Esophagus squamous epithelium (tissue), 5 donors: ENCODE results near the gene ADPRHL1. TPM values are rescaled to one million over a fixed set of nuclear protein-coding genes. Genes with fewer than 3 reads are reported as not detected.

Experiments
- DNase-seq: peaks from one replicate; lab custom pipeline; 2025; lab: John Stamatoyannopoulos, UW
- H3K27ac ChIP-seq, 4 donors: fragments of 200-600 bp; sonication (generic); one replicate each; pipeline ENCODE4 v1.5.1; 2016 to 2019; ENCODE audit warnings: mild to moderate bottlenecking in 1 of 4
- H3K27me3 ChIP-seq, 4 donors: fragments of 200-600 bp; sonication (generic); 1 replicate in 3 of 4; 2 replicates in 1 of 4; pipeline versions ENCODE4 v1.5.1 to v1.6.0; 2017 to 2021; ENCODE audit warnings: antibody characterized with exemption in 1 of 4
- H3K36me3 ChIP-seq, 3 donors: fragments of 200-600 bp; sonication (generic); one replicate each; pipeline ENCODE4 v1.5.1; 2016 to 2019
- H3K4me1 ChIP-seq, 3 donors: fragments of 200-600 bp; sonication (generic); one replicate each; pipeline ENCODE4 v1.5.1; 2017 to 2019
- H3K4me3 ChIP-seq, 4 donors: fragments of 200-600 bp; sonication (generic); 1 replicate in 3 of 4; 2 replicates in 1 of 4; pipeline ENCODE4 v1.5.1; 2016 to 2019; ENCODE audit warnings: mild to moderate bottlenecking in 2 of 4, moderate library complexity in 1 of 4
- H3K9me3 ChIP-seq, 3 donors: fragments of 200-600 bp; sonication (generic); one replicate each; pipeline ENCODE4 v1.5.1; 2016 to 2019
- CTCF ChIP-seq, 6 experiments: fragments of 450-650 bp in 4 of 6; fragments of 200-600 bp in 2 of 6; sonication (generic) in 2 of 6; IDR thresholded peaks; one replicate each; pipeline ENCODE4 v1.5.1; 2016 to 2019; ENCODE audit warnings: antibody characterized with exemption in 6 of 6, mild to moderate bottlenecking in 4 of 6, moderate library complexity in 4 of 6
- POLR2A ChIP-seq, 4 donors: fragments of 450-650 bp; IDR thresholded peaks; one replicate each; pipeline ENCODE4 v1.6.1; 2017; ENCODE audit warnings: antibody characterized with exemption in 4 of 4, mild to moderate bottlenecking in 4 of 4, moderate library complexity in 3 of 4
- WGBS, 2 donors: methylation state at CpG; one replicate each; pipeline ENCODE4 v1.1.5; 2018; 5-methylcytosine and 5-hydroxymethylcytosine counted together
- intact Hi-C: fragments of 100-400 bp; cut with DNase I; formaldehyde crosslinking; loops from one replicate; pipeline ENCODE4 v1.15.0; 2022
- total RNA-seq, 4 donors: library from RNA; depleted of rRNA; stranded (reverse); fragments of >200 nt; gene quantifications; one replicate each; pipeline ENCODE4 v1.1.0, GENCODE V29; 2016
- donor health status: DM: yes; HTN: yes; CAD: no.

The ADPRHL1 gene
- total RNA-seq, 4 donors from 2014 or later = 0.31 to 3.5 (median 2.2) TPM

- Histone ChIP-seq H3K9me3 (no peaks in the 10 kb centered on the region), H3K4me3 (no peak overlapping the region), H3K36me3 (peaks cover 12 to 90% (median 49%) of the 10 kb centered on the region in 3 donors), H3K4me1 (peaks cover 1 to 31% (median 5%) of the 10 kb centered on the region in 3 donors), H3K27me3 (no peaks in the 10 kb centered on the region), H3K27ac (no peak overlapping the region)
- 93 to 94% methylated on average over 6 of the region's 6 CpGs for WGBS, 2 donors
- DNase-seq = no peak
- TF ChIP-seq POLR2A (IDR thresholded peaks at IDR 0.05) (no peak), CTCF (IDR thresholded peaks at IDR 0.05) (no peak)
- intact Hi-C loops = no loop called here
Observed at GRCh38 chr13:113498905-113499304, 45.6 kb upstream of the ADPRHL1 start.

GRCh38 chr13:113497217-113497616 is 43.9 kb upstream of the ADPRHL1 start:
- H3K9me3 ChIP-seq = no peaks in the 10 kb centered on the region
- no peak overlapping the region for H3K27ac ChIP-seq
- no peak overlapping the region for H3K4me3 ChIP-seq
- DNase-seq = no peak
- peaks cover 6 to 73% (median 41%) of the 10 kb centered on the region in 3 donors for H3K36me3 ChIP-seq
- intact Hi-C loops = no loop called here
- H3K4me1 ChIP-seq = peaks cover 8 to 48% (median 15%) of the 10 kb centered on the region in 3 donors
- no peaks in the 10 kb centered on the region for H3K27me3 ChIP-seq
- 100% methylated on average over 1 of the region's 1 CpG for WGBS, 2 donors
- TF ChIP-seq CTCF (IDR thresholded peaks at IDR 0.05) = no peak

DNA sequence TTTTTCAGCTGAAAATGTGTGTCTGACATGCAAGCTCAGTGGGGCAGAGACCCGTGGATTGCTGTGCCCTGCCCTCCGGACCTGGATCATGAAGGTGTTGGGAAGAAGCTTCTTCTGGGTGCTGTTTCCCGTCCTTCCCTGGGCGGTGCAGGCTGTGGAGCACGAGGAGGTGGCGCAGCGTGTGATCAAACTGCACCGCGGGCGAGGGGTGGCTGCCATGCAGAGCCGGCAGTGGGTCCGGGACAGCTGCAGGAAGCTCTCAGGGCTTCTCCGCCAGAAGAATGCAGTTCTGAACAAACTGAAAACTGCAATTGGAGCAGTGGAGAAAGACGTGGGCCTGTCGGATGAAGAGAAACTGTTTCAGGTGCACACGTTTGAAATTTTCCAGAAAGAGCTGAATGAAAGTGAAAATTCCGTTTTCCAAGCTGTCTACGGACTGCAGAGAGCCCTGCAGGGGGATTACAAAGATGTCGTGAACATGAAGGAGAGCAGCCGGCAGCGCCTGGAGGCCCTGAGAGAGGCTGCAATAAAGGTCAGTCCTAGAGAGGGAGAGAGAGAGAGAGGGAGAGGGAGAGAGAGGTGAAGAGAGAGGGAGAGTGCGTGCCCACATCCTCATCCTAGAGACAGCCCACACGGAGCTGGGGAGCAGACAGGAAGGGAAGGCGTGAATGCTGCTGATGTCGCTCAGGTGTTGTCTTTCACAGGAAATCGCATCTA is 42.4 kb upstream of the ADPRHL1 start:
- peaks cover 19 to 59% (median 22%) of the 10 kb centered on the region in 3 donors for H3K4me1 ChIP-seq
- TF ChIP-seq POLR2A (IDR thresholded peaks at IDR 0.05) (no peak), CTCF (IDR thresholded peaks at IDR 0.05) (no peak)
- no peak for DNase-seq
- WGBS, 2 donors = 70 to 75% methylated on average over 19 of the region's 26 CpGs
- H3K27ac ChIP-seq = no peak overlapping the region
- H3K4me3 ChIP-seq = no peak overlapping the region
- no peaks in the 10 kb centered on the region for H3K27me3 ChIP-seq
- peaks cover 6 to 58% (median 29%) of the 10 kb centered on the region in 3 donors for H3K36me3 ChIP-seq
- intact Hi-C loops = no loop called here
- no peaks in the 10 kb centered on the region for H3K9me3 ChIP-seq

DNA sequence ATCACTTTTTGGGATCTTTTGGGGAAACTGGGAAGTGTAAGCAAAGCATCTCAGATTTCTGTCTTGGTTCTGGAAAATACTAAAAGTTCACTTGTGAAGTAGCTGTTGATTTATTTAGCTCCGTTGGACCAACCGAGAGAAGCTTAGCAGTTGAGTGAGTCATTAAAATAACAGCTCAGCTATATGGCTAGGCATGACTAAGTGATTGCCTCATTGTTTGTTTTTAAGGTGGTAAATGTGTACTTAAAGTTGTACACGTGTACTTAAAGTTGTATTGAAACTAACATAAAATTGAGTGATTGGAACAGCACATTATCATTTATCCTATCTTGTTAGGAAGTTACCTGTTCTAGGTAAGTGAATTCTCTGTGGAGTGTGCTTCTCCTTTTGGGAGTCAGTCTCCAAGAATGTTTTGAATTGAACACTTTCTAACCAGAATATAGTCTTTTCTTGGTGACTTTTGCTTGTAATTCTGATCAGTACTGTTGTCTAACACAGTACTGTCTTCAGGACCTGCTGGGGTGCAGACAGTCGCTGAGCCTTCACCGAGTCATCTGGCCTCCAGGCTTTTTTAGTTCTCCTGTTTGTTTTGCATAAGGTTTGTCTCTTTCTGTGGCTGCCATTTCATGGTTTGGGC is 40.1 kb upstream of the ADPRHL1 start:
- H3K4me1 ChIP-seq = peaks cover 30 to 78% (median 32%) of the 10 kb centered on the region in 3 donors
- no peaks in the 10 kb centered on the region for H3K9me3 ChIP-seq
- no peak for TF ChIP-seq POLR2A (IDR thresholded peaks at IDR 0.05)
- TF ChIP-seq CTCF (IDR thresholded peaks at IDR 0.05) = no peak
- peak overlapping the region in 1 of 4 donors; percentile 17 for H3K4me3 ChIP-seq
- intact Hi-C loops = no loop called here
- peaks cover 6 to 35% (median 14%) of the 10 kb centered on the region in 3 donors for H3K36me3 ChIP-seq
- H3K27ac ChIP-seq = peak overlapping the region; percentile 41 to 74 (median 55)
- no peaks in the 10 kb centered on the region for H3K27me3 ChIP-seq
- no peak for DNase-seq
- 10 to 12% methylated on average over 5 of the region's 5 CpGs for WGBS, 2 donors

- no peak for DNase-seq
- H3K4me3 ChIP-seq = peak overlapping the region; percentile 83 to 95 (median 90)
- H3K9me3 ChIP-seq = no peaks in the 10 kb centered on the region
- H3K27ac ChIP-seq = peak overlapping the region in 3 of 4 donors; percentile 88 to 94 (median 90)
- WGBS, 2 donors = 77 to 87% methylated on average over 8 to 9 of the region's 9 CpGs
- peaks cover 30 to 83% (median 32%) of the 10 kb centered on the region in 3 donors for H3K4me1 ChIP-seq
- intact Hi-C loops = no loop called here
- TF ChIP-seq POLR2A (IDR thresholded peaks at IDR 0.05) = no peak
- TF ChIP-seq CTCF (IDR thresholded peaks at IDR 0.05) = no peak
- H3K27me3 ChIP-seq = no peaks in the 10 kb centered on the region
- peaks cover 6 to 21% (median 9%) of the 10 kb centered on the region in 3 donors for H3K36me3 ChIP-seq
Observed at GRCh38 chr13:113491982-113492381, 38.7 kb upstream of the ADPRHL1 start.
